ENCODE measurements around the gene MAGEC3. TPM values are rescaled to one million over a fixed set of nuclear protein-coding genes. Genes with fewer than 3 reads are reported as not detected.

Gene MAGEC3
- total and polyA plus RNA-seq, 9 of the 15 experiments (the other 6 are each of a cell fraction or from before 2014, with no cell fraction given), result 0.11 to 0.28 (median 0.17) TPM; not detected in 6

DNA sequence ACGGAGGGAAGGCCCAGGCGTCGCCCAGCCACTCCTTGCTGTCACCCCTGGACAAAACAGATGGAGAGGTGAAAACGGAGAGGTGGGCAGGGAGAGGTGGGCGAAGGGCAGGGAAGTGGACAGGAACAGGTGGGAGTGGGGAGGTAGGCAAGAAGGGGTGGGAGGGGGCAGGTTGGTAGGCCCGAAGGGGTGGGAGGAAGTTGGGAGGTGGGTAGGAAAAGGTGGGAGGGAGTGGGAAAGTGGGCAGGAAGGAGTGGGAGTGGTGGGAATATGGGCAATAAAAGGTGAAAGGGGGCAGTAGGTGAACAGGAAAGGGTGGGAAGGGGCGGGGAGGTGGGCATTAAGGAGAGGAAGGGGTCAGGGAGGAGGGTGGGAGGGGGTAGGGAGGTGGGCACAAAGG lies 56.6 kb downstream of the MAGEC3 start:
- Histone ChIP-seq H3K27me3 (ENCODE audit: control insufficient read depth in 2 of 2, insufficient read depth in 2 of 2, low read length in 2 of 2) (no peaks in the 10 kb centered on the region), H3K27ac (ENCODE audit: extremely low read depth, low read depth, low read length) (no peak overlapping the region), H3K9me1 (ENCODE audit: control insufficient read depth, insufficient read depth, low read length) (no peaks in the 10 kb centered on the region), H3K79me2 (ENCODE audit: control insufficient read depth, insufficient read depth, low read length) (no peaks in the 10 kb centered on the region), H3K4me3 (no peak overlapping the region), H3K9me3 (replicated peaks; ENCODE audit: control insufficient read depth, insufficient read depth, low read depth, low read length) (no peaks in the 10 kb centered on the region), H3K4me2 (ENCODE audit: insufficient read depth, low read length) (no peak overlapping the region), H4K20me1 (replicated peaks; ENCODE audit: control insufficient read depth, insufficient read depth, low read length) (no peaks in the 10 kb centered on the region), H3K9ac (ENCODE audit: insufficient read depth in 1 of 2, low read depth in 2 of 2, low read length in 2 of 2) (no peak overlapping the region), H3K36me3 (ENCODE audit: control insufficient read depth, insufficient read depth, low read length) (no peaks in the 10 kb centered on the region), H3K4me1 (replicated peaks in 1 of 2; ENCODE audit: control insufficient read depth in 2 of 2, insufficient read depth in 2 of 2, low read length in 2 of 2) (no peaks in the 10 kb centered on the region), H2AFZ (ENCODE audit: low read depth, low read length) (no peak overlapping the region)
- in situ Hi-C loops (cut with MboI), result no loop called here
- ChIA-PET CTCF (ENCODE audit: low intra/inter-chr PET ratio) (no interaction called here), POLR2A (no interaction called here)
- 0% methylated on average over 3 of the region's 7 CpGs for WGBS (ENCODE audit: insufficient coverage, low coverage, missing lambda C conversion rate)
- intact Hi-C loops (cut with micrococcal nuclease), result no loop called here
- FAIRE-seq (no peak), DNase-seq (ENCODE audit: extremely low read depth in 1 of 4, low spot score in 3 of 4) (no peak), ATAC-seq (no peak)
- BruUV-seq (replicated peaks), result no TSS peak
- TF ChIP-seq MCM2 (IDR thresholded peaks at IDR 0.05; ENCODE audit: low read depth) (no peak), PURB (CRISPR knock-in tag; IDR thresholded peaks at IDR 0.05; ENCODE audit: low read depth) (no peak), DACH1 (IDR thresholded peaks at IDR 0.05; ENCODE audit: partially characterized antibody) (no peak), PML (IDR thresholded peaks at IDR 0.05; ENCODE audit: low read length) (no peak), ZNF232 (CRISPR knock-in tag; IDR thresholded peaks at IDR 0.05) (no peak), TCF7L2 (IDR thresholded peaks at IDR 0.05; ENCODE audit: low read depth, low read length) (no peak), FOXJ2 (tag; IDR thresholded peaks at IDR 0.05) (no peak), ZNF165 (CRISPR knock-in tag; IDR thresholded peaks at IDR 0.05; ENCODE audit: borderline replicate concordance) (no peak), SMAD3 (CRISPR knock-in tag; conservative IDR thresholded peaks at IDR 0.05) (no peak), ZNF282 (CRISPR knock-in tag; IDR thresholded peaks at IDR 0.05) (no peak), HOMEZ (CRISPR knock-in tag; IDR thresholded peaks at IDR 0.05) (no peak), GATAD2A (IDR thresholded peaks at IDR 0.05) (no peak), ARNT (IDR thresholded peaks at IDR 0.05) (no peak), TARDBP (IDR thresholded peaks at IDR 0.05) (no peak), PBX2 (CRISPR knock-in tag; IDR thresholded peaks at IDR 0.05; ENCODE audit: low read depth) (no peak), PBX2 (tag; conservative IDR thresholded peaks at IDR 0.05; ENCODE audit: low read depth) (no peak), SMARCA5 (IDR thresholded peaks at IDR 0.05) (no peak), SREBF1 (IDR thresholded peaks at IDR 0.05; ENCODE audit: borderline replicate concordance, low read depth, low read length) (no peak)
- TF ChIP-seq, protein P1, sequence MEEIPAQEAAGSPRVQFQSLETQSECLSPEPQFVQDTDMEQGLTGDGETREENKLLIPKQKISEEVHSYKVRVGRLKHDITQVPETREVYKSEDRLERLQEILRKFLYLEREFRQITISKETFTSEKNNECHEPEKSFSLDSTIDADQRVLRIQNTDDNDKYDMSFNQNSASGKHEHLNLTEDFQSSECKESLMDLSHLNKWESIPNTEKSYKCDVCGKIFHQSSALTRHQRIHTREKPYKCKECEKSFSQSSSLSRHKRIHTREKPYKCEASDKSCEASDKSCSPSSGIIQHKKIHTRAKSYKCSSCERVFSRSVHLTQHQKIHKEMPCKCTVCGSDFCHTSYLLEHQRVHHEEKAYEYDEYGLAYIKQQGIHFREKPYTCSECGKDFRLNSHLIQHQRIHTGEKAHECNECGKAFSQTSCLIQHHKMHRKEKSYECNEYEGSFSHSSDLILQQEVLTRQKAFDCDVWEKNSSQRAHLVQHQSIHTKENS (CRISPR knock-in tag; IDR thresholded peaks at IDR 0.05), result no peak
- TF ChIP-seq, protein P2, sequence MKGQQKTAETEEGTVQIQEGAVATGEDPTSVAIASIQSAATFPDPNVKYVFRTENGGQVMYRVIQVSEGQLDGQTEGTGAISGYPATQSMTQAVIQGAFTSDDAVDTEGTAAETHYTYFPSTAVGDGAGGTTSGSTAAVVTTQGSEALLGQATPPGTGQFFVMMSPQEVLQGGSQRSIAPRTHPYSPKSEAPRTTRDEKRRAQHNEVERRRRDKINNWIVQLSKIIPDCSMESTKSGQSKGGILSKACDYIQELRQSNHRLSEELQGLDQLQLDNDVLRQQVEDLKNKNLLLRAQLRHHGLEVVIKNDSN (CRISPR knock-in tag; IDR thresholded peaks at IDR 0.05), result no peak

Data from K562 (cell line).